Testis (tissue), 2 donors: ENCODE measurements around the gene ATP13A1.

Source experiments
- CTCF ChIP-seq, 3 experiments: fragments of 450-650 bp in 2 of 3; fragments of 200-600 bp in 1 of 3; sonication (generic) in 1 of 3; IDR thresholded peaks; one replicate each; pipeline ENCODE4 v1.5.1; 2016 to 2019; ENCODE audit warnings: antibody characterized with exemption in 3 of 3, mild to moderate bottlenecking in 2 of 3, moderate library complexity in 1 of 3
- POLR2A ChIP-seq: fragments of 450-650 bp; IDR thresholded peaks from one replicate; pipeline ENCODE4 v1.6.1; 2017; ENCODE audit warnings: antibody characterized with exemption, mild to moderate bottlenecking, moderate library complexity

- no peak for TF ChIP-seq CTCF (IDR thresholded peaks at IDR 0.05)
- no peak for TF ChIP-seq POLR2A
Observed at GRCh38 chr19:19656451-19657396, 6.8 kb downstream of the ATP13A1 start.
